GM18505 (cell line): ENCODE data around the gene PRKCE.

ENCODE experiments used
- ATAC-seq: cut with Tn5 transposase; IDR thresholded peaks from one replicate; pipeline ENCODE4 v1.9.1; 2021; ENCODE audit not compliant: unreplicated experiment
- POLR2A ChIP-seq: IDR thresholded peaks from 4 replicates; pipeline ENCODE4 v1.6.1; 2011; ENCODE audit warnings: borderline replicate concordance; ENCODE audit not compliant: insufficient read depth, insufficient read length; ENCODE audit errors: extremely low read depth

Gene PRKCE

GRCh38 chr2:45777996-45778719 is 126.7 kb downstream of the PRKCE start:
- TF ChIP-seq POLR2A: no peak
- ATAC-seq: no peak

GRCh38 chr2:45778720-45779171 is 127.3 kb downstream of the PRKCE start:
- ATAC-seq: no peak
- no peak for TF ChIP-seq POLR2A

- no peak for TF ChIP-seq POLR2A
- ATAC-seq: no peak
These were observed 129.3 kb downstream of the PRKCE start for GRCh38 chr2:45780541-45781463.

- TF ChIP-seq POLR2A: no peak
- ATAC-seq: no peak
These were observed 130.0 kb downstream of the PRKCE start for GRCh38 chr2:45781464-45781811.

- ATAC-seq: no peak
- TF ChIP-seq POLR2A: no peak
These were observed 131.0 kb downstream of the PRKCE start for GRCh38 chr2:45782436-45782835.

- no peak for ATAC-seq
- TF ChIP-seq POLR2A: no peak
These were observed 131.5 kb downstream of the PRKCE start for GRCh38 chr2:45782986-45783385.

GRCh38 chr2:45786030-45786835 is 134.8 kb downstream of the PRKCE start:
- no peak for TF ChIP-seq POLR2A
- ATAC-seq: no peak

GRCh38 chr2:45786836-45787357 is 135.4 kb downstream of the PRKCE start:
- ATAC-seq: no peak
- TF ChIP-seq POLR2A: no peak

- no peak for ATAC-seq
- no peak for TF ChIP-seq POLR2A
These were observed 136.9 kb downstream of the PRKCE start for GRCh38 chr2:45788401-45788800.

- no peak for ATAC-seq
- TF ChIP-seq POLR2A: no peak
These were observed 137.8 kb downstream of the PRKCE start for GRCh38 chr2:45789317-45789716.

- no peak for TF ChIP-seq POLR2A
These were observed 138.7 kb downstream of the PRKCE start for GRCh38 chr2:45789961-45790723.

GRCh38 chr2:45793305-45793962 is 142.0 kb downstream of the PRKCE start:
- no peak for ATAC-seq
- no peak for TF ChIP-seq POLR2A

More at GRCh38 chr2:45789961-45790723, 138.7 kb downstream of the PRKCE start:
- ATAC-seq: no peak
